Activated CD4-positive, alpha-beta T cell treated with anti-CD3 and anti-CD28 coated beads, Interleukin-2, amount 50 U/mL, for 4 hours (primary cell): ENCODE results near the gene MAP2K3.
"Not testable (repeated sequence)": the region's sequence is repeated elsewhere in the genome, so short reads cannot be mapped to it uniquely, and the experiment has no call there.

ENCODE experiments used
- DNase-seq, 2 experiments: peaks; one replicate each; pipeline ENCODE4 v3.0.0-alpha.2; 2020

Gene MAP2K3

DNA sequence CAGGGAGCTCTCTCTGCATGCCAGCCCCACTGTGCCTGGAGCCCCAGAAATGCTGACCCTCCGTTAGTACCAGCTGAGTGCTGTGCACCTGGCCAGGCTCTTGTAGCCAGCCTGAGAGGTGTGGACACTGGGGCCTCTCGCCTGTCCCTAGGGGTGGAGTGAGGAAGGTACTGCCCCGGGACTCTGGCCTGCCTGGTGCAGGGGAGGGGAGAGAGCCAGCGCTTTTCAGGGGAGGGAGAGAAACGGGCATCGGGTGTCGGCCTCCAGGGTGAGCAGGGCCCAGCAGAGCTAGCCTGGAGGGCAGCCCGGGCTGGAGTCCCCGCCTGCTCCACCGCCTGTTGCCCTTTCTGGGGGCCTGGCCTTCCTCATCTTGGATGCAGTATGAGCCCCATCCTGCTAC lies 13.1 kb downstream of the MAP2K3 start:
- no peak for DNase-seq

DNA sequence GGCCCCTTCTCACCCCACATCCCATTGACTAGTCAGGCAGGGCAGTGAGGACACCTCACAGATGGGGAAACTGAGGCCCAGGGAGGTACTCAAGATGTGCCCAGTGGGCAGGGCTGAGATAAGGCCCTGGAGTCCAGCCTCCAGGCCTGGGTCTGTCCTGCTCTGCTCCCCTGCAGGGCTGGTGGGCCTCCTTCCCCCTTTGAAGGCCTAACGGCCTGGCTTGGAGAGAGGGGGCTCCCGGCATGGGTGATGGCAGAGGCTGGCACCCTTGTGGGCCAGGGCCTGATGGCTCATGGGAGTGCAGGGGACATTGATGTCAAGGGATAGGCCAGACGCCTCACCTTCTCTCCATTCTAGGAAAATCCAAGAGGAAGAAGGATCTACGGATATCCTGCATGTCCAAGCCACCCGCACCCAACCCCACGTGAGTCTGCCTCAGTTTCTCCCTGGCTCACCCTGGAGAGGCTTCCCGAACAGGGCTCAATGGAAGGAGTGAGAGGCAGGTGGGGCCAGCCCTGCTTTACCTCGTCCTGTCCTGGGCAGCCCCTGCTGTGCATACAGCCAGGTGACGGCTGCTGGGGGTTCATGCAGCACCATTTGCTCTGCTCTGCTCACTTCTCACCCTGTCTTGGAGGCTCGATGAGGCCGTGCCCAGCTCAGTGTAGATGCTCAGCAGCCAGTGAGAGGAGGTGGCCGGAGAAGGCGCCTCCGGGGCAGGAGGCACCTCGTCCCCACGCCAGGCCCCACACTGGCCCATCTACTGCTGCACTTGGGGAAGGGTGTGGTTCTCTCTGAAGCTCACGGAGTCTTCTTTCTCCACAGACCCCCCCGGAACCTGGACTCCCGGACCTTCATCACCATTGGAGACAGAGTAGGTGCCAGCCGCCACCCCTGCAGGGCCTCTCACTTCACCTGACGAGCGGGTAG lies 13.8 kb downstream of the MAP2K3 start:
- DNase-seq = no peak

DNA sequence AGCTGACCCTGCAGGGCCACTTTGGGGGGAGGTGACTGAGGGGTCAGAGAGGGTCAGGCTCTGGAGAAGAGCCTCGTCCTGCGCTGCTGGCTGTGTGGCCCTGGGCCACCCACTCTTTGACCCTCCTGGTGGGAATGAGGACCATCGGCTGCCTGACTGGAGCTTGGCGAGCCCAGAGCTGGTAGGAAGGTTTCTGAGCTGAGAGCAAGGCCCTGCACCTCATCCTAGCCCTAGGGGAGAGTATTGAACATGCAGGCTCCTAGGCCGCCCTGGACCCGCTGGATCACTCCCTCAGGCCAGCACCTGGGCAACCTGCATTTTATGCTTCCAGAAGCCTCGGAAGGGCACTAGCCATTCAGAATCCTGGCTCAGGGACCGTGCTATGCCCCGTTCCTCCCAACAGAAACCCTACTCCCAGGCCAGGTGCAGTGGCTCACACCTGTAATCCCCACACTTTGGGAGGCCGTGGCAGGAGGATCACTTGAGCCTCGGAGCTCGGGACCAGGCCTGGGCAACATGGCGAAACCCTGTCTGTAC lies 14.5 kb downstream of the MAP2K3 start:
- no peak for DNase-seq

- no peak for DNase-seq
Measured at GRCh38 chr17:21299981-21300600, 15.6 kb downstream of the MAP2K3 start.

GRCh38 chr17:21300601-21301571 lies 16.4 kb downstream of the MAP2K3 start:
- DNase-seq = no peak

DNA sequence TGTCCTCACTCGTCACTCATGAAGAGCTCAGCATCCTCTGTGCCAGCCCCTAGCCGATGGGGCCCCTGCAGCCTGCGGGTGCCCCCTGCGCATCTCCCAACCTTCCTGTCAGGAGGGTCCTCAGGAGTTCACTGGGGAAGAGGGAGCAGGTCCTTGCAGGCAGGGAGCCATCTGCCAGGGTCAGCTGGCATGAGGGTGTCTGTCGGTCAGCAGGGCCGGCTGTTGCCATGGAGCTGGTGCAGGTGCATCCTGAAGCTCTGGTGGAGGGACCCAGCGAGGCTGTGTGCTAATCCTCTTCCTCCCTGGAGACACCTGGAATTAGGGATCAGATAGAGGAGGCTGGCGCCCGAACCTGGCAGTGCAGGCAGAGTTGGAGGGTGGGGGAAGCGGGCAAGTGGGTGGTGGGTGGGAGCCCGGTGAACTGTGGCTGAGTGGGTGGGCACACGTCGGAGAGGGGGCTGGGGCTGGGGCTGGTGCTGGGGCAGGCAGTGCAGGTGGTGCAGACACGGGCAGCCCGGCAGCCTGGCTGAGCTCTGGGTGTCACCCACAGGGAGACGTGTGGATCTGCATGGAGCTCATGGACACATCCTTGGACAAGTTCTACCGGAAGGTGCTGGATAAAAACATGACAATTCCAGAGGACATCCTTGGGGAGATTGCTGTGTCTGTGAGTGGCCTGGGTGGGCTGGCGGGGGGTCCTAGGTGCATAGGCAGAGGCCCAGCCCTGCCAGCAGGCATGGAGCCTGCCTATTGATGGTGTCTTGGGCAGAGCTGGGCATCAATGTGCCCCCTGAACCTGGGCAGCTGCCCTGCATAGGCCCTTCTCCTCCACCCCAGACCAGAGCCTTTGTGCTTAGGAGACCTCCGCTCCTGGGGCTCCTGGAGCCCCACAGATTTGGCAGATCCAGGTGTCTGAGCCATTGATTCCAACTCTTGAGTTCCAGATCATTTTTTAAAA lies 17.4 kb downstream of the MAP2K3 start:
- DNase-seq = no peak

- no peak for DNase-seq
Measured at GRCh38 chr17:21302711-21303425, 18.4 kb downstream of the MAP2K3 start.

GRCh38 chr17:21303441-21304065 lies 19.0 kb downstream of the MAP2K3 start:
- DNase-seq = no peak

- no peak for DNase-seq
Measured at GRCh38 chr17:21304091-21304490, 19.6 kb downstream of the MAP2K3 start.

- not testable (repeated sequence) for DNase-seq
Measured at GRCh38 chr17:21304551-21305151, 20.1 kb downstream of the MAP2K3 start.

GRCh38 chr17:21305431-21306180 lies 21.1 kb downstream of the MAP2K3 start:
- not testable (repeated sequence) for DNase-seq

DNA sequence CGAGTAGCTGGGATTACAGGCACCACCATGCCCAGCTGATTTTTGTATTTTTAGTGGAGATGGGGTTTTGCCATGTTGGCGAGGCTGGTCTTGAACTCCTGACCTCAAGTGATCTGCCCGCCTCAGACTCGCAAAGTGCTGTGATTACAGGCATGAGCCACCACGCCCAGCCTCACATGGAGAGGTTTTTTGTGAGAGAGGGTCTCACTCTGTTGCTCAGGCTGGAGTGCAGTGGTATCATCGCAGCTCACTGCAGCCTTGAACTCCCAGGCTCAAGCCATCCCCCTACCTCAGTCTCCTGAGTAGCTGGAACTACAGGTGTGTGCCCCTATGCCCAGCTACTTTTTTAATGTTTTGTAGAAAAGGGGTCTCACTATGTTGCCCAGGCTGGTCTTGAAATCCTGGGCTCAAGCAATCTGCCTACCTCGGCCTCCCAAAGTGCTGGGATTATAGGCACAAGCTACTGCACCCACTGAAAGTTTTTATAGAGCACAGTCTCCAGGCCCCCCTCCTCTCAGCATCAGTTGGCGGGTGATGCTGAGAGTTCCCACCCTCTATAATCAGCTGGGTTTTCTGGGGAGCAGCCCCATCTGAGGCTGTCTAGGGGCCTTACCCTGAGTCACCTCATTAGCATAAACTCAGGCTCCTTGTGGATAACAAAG lies 22.2 kb downstream of the MAP2K3 start:
- DNase-seq = not testable (repeated sequence)

DNA sequence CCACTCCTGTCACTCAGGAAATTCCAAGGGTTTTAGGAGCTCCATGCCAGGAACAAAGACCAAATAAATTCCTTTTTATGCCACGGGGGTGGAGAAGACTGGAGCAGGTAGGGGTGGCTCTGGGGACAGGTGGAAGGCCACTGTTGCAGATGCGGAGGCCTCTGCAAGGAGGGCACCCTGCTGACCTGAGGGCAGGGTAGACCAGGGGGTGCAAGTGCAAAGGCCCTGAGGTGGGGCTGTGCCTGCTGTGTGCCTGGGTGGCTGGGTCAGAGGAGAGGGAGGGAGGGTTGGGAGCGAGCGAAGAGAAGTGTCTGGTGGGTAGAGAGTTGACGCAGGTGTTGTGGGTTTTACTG lies 22.7 kb downstream of the MAP2K3 start:
- DNase-seq = not testable (repeated sequence)

- not testable (repeated sequence) for DNase-seq
Measured at GRCh38 chr17:21308931-21309381, 24.4 kb downstream of the MAP2K3 start.

DNA sequence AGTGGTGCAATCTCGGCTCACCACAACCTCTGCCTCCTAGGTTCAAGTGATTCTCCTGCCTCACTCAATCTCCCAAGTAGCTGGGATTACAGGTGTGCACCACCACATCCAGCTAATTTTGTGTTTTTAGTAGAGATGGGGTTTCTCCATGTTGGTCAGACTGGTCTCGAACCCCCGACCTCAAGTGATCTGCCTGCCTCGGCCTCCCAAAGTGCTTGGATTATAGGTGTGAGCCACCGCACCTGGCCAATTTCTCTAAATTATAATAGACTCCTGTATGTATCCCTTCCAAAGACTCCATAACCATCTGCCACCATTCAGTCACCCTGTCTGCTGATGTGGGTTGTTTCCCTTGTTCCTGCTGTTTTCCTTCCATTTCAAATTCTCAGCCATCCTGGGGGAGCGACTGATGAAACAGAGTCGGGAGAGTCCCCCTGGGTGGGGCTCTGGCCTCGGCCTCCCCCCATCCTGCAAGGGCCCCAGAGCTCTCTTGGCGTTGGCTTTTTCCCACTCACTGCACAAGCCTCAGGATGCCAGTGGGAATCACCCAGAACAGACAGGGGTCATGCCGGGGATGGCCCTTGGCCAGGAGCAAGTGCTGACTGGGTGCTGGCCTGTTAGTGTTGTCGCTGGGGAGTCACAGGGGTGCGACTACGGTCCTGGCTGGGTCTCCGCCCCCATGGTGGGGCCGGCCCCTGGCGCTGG lies 25.7 kb downstream of the MAP2K3 start:
- DNase-seq = not testable (repeated sequence)

DNA sequence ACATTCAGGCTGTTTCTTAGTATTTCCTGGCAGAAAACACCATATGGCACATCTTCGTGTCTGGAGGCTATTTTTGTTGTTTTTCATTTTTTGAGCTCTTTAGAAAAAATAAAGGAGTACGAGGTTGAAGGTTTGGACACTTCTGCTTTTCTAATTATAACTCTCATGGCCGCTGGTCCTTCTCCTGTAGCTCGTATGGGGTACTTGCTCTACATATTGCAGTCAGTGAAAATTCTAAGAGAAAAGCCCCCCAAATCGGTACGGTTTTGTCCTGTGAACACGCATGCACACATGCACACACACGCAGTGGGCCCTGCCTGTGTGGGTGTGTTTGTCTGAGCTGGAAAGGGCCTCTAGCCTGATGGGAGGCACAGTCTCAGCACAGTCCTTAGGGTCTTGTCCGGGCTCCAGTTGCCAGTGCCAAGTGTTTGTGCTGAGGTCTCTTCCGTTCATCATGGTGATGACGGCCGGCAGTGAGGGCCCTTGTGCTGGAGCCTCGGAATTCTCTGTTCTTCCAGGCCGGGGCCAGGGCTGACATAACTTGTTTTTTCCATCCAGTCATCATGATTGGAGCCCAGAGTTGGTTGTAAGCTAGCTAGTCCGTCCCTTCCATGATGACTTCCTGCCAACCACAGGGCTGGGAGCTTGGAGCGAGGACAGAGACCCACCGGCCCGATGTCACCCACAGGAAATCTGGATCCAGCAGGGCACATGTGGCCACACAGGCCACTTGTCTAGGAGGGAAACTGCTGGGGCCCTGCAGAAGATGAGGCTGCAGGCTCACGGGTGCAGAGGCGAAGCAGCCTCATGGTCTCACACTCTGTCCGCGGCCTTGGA lies 26.5 kb downstream of the MAP2K3 start:
- DNase-seq = not testable (repeated sequence)

GRCh38 chr17:21313320-21313719 lies 28.8 kb downstream of the MAP2K3 start:
- no peak for DNase-seq
